ENCODE data around the gene PCDHGA5. TPM values are rescaled to one million over a fixed set of nuclear protein-coding genes. Genes with fewer than 3 reads are reported as not detected.
"Not testable (repeated sequence)": the region's sequence is repeated elsewhere in the genome, so short reads cannot be mapped to it uniquely, and the experiment has no call there.

The PCDHGA5 gene
- 1 to 10 TPM; 5.5 to 9.7 (median 7.1) TPM for total RNA-seq
- polyA plus RNA-seq, result 1 to 10 TPM in 1 of 2 donors, under 1 TPM in 1; 0.59 to 5.3 TPM
- long read RNA-seq, donor 1, result 0 reads
- long read RNA-seq, donor 2, partial matches to known transcripts, result 0 of 1 reads
- long read RNA-seq, donor 2, other reads (novel, unspliced or antisense), result 0 of 1 reads
- long read RNA-seq, donor 3, partial matches to known transcripts, result 0 of 2 reads
- long read RNA-seq, donor 3, other reads (novel, unspliced or antisense), result 0 of 2 reads

- Histone ChIP-seq H3K27ac (no peak within 1 kb of the TSS), H3K4me3 (peak within 1 kb of the TSS in 8 of 10 donors; percentile 2 to 34 (median 22)), H3K27me3 (peaks cover 0 to 84% (median 0%) of the 10 kb centered on the region in 7 donors), H3K4me1 (peaks cover 0 to 23% (median 3%) of the 10 kb centered on the region in 9 donors), H3K36me3 (peaks cover 0 to 30% (median 0%) of the 10 kb centered on the region in 9 donors), H3K9me3 (peaks cover 0 to 99% (median 48%) of the 10 kb centered on the region in 11 donors)
- intact Hi-C loops (cut with DNase I), result no loop called here
- ATAC-seq (peak in 3 of 8 donors; percentile 61 to 71 (median 69)), DNase-seq (no peak)
- TF ChIP-seq CTCF (IDR thresholded peaks at IDR 0.05), result peak in 7 of 9 donors; percentile 5 to 32 (median 18)
- WGBS, 2 donors, result 27 to 28% methylated on average over 34 of the region's 34 CpGs
Observed at GRCh38 chr5:141363952-141364660, at the start of gene PCDHGA5. Gene PCDHGA5, plus strand, starts transcription at chr5:141364162. Its CDS starts 169 bp downstream, at chr5:141364331.

DNA sequence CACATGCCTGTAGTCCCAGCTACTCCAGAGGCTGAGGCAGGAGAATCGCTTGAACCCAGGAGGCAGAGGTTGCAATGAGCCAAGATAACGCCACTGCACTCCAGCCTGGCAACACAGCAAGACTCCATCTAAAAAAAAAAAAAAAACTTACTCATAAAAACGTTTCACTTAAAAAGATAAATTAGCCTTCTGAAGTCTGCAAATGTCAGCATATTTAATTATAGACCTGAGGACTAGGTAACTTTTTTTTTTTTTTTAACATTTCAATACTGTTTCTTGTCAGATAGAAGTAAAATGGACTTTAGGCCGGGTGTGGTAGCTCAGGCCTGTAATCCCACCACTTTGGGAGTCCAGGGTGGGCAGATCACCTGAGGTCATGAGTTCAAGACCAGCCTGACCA, 47.0 kb upstream of the PCDHGA5 start:
- DNase-seq, H3K4me3 ChIP-seq, H3K27ac ChIP-seq, ATAC-seq, H3K27me3 ChIP-seq: not testable (repeated sequence)
- peaks cover 0 to 74% (median 21%) of the 10 kb centered on the region in 9 donors for H3K36me3 ChIP-seq
- H3K9me3 ChIP-seq, result peaks cover 0 to 94% (median 78%) of the 10 kb centered on the region in 11 donors
- WGBS, 2 donors, result 84 to 87% methylated on average over 4 of the region's 4 CpGs
- peaks cover 0 to 22% (median 13%) of the 10 kb centered on the region in 9 donors for H3K4me1 ChIP-seq
- intact Hi-C loops (cut with DNase I), result loop anchor here in 2 of 10 donors (10.0 kb wide), 2 partner anchors 62 to 92 kb away; partner anchors contain the start of gene PCDHB14 (in 1 of the 2)

DNA sequence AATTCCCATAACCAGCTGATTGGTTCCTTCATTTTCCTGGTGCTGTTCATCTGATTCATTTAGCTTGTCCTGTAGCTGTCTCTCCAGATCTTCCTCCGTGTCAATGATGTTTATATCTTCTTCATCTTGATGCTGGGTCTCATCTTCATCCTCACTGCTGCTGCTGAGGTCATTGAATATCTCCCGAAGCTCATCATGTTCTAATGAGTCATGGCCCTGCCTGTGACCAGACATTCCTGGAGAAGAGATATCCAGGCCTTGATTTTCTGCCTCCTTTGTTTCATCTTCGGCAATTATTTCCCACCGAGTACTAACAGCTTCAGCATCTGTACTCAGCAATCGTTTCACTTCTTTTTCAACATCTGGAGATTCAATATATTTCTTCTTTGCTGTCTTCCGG, 44.8 kb upstream of the PCDHGA5 start:
- H3K4me1 ChIP-seq, result peaks cover 0 to 23% (median 13%) of the 10 kb centered on the region in 9 donors
- peak overlapping the region in 6 of 10 donors; percentile 71 to 96 (median 75) for H3K4me3 ChIP-seq
- intact Hi-C loops (cut with DNase I), result loop anchor here in 2 of 10 donors (10.0 kb wide), 2 partner anchors 64 to 94 kb away; partner anchors contain the start of gene PCDHB14 (in 1 of the 2)
- no peak for ATAC-seq
- 88 to 91% methylated on average over 6 of the region's 6 CpGs for WGBS, 2 donors
- TF ChIP-seq CTCF (IDR thresholded peaks at IDR 0.05), result no peak
- no peak for DNase-seq
- peak overlapping the region in 1 of 10 donors; percentile 90 for H3K27ac ChIP-seq
- peaks cover 0 to 88% (median 58%) of the 10 kb centered on the region in 11 donors for H3K9me3 ChIP-seq
- H3K36me3 ChIP-seq, result peaks cover 0 to 57% (median 21%) of the 10 kb centered on the region in 9 donors
- H3K27me3 ChIP-seq, result no peaks in the 10 kb centered on the region

GRCh38 chr5:141319699-141320098, 44.3 kb upstream of the PCDHGA5 start:
- Histone ChIP-seq H3K27me3 (no peaks in the 10 kb centered on the region), H3K27ac (peak overlapping the region in 6 of 10 donors; percentile 90 to 99 (median 94)), H3K36me3 (peaks cover 0 to 52% (median 21%) of the 10 kb centered on the region in 9 donors), H3K9me3 (peaks cover 0 to 83% (median 53%) of the 10 kb centered on the region in 11 donors), H3K4me3 (peak overlapping the region in 9 of 10 donors; percentile 56 to 96 (median 71)), H3K4me1 (peaks cover 0 to 23% (median 13%) of the 10 kb centered on the region in 9 donors)
- no peak for DNase-seq
- intact Hi-C loops (cut with DNase I), result loop anchor here in 6 of 10 donors (2.0 to 10.0 kb wide), 9 partner anchors 65 to 917 kb away; partner anchors contain the start of genes ANKHD1 (in 1 of the 6), PCDHB12 (in 1 of the 6), PCDHB14 (in 1 of the 6) and PCDHB15 (in 1 of the 6)
- no peak for TF ChIP-seq CTCF (IDR thresholded peaks at IDR 0.05)
- WGBS, 2 donors, result 61 to 63% methylated on average over 5 of the region's 5 CpGs
- peak in 2 of 8 donors; percentile 28 to 38 for ATAC-seq
